ENCODE measurements around the gene UBASH3A. TPM values are rescaled to one million over a fixed set of nuclear protein-coding genes. Genes with fewer than 3 reads are reported as not detected.

UBASH3A gene
- total RNA-seq, 3 donors from 2014 or later, result 0.60 to 2.5 (median 1.8) TPM

- DNase-seq (peak in 1 of 3 donors; percentile 43), ATAC-seq (no peak)
- no peaks in the 10 kb centered on the region for H3K9me3 ChIP-seq
- peaks cover 18% of the 10 kb centered on the region for H3K4me1 ChIP-seq (ENCODE audit: low read depth)
- no peak overlapping the region for H3K4me3 ChIP-seq
- no peaks in the 10 kb centered on the region for H3K36me3 ChIP-seq (ENCODE audit: low read depth)
- intact Hi-C loops (cut with DNase I, micrococcal nuclease), result no loop called here
- TF ChIP-seq, protein P1, sequence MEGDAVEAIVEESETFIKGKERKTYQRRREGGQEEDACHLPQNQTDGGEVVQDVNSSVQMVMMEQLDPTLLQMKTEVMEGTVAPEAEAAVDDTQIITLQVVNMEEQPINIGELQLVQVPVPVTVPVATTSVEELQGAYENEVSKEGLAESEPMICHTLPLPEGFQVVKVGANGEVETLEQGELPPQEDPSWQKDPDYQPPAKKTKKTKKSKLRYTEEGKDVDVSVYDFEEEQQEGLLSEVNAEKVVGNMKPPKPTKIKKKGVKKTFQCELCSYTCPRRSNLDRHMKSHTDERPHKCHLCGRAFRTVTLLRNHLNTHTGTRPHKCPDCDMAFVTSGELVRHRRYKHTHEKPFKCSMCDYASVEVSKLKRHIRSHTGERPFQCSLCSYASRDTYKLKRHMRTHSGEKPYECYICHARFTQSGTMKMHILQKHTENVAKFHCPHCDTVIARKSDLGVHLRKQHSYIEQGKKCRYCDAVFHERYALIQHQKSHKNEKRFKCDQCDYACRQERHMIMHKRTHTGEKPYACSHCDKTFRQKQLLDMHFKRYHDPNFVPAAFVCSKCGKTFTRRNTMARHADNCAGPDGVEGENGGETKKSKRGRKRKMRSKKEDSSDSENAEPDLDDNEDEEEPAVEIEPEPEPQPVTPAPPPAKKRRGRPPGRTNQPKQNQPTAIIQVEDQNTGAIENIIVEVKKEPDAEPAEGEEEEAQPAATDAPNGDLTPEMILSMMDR (IDR thresholded peaks at IDR 0.05), result no peak
These were observed 39.3 kb upstream of the UBASH3A start for GRCh38 chr21:42364304-42364865.

- TF ChIP-seq, protein P1 (IDR thresholded peaks at IDR 0.05), result no peak
- Histone ChIP-seq H3K4me3 (no peak overlapping the region), H3K9me3 (no peaks in the 10 kb centered on the region), H3K4me1 (ENCODE audit: low read depth) (peaks cover 18% of the 10 kb centered on the region), H3K36me3 (ENCODE audit: low read depth) (no peaks in the 10 kb centered on the region)
- ATAC-seq (no peak), DNase-seq (peak in 1 of 3 donors; percentile 16)
- intact Hi-C loops (cut with DNase I, micrococcal nuclease), result no loop called here
These were observed 37.9 kb upstream of the UBASH3A start for GRCh38 chr21:42365770-42366169.

DNA sequence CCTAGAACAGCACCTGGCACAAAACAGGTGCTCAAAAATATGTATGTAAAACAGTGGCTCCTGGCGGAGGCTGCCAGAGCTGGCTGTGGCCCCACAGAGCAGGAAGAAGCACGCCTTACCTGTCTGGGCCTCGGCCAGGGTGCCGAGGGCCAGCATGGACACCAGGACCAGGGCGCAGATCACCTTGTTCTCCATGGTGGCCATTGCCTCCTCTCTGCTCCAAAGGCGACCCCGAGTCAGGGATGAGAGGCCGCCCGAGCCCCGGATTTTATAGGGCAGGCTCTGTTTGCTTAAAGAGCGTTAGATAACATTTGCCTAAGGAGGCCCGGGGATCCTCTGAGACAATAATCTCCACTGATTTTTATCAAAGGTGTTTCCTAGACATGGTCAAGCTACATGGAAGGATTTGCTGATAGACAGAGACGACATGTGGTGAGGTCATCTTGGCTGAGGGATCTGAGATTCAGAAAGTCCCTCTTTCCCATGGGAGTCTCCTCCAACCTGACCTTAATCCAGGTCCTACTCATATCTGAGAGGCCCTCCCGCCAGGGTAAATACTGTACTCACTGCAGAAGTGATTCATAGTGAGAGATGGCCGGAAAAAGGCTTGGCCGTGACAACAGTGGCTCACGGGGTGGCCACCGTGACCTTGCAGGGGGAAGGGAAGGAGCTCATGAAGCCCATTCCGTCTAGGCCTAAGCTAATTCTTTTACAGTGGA lies 37.3 kb upstream of the UBASH3A start, which contains the start of gene TFF1:
Gene TFF1 (minus strand): TSS at position 244 of the 719 bp plus-strand sequence. CDS start 40 bp downstream, at position 204.
- peak; percentile 63 to 66 (median 64) for DNase-seq
- no peaks in the 10 kb centered on the region for H3K9me3 ChIP-seq
- TF ChIP-seq, protein P1 (IDR thresholded peaks at IDR 0.05), result no peak
- no peaks in the 10 kb centered on the region for H3K36me3 ChIP-seq (ENCODE audit: low read depth)
- H3K4me1 ChIP-seq (ENCODE audit: low read depth), result peaks cover 18% of the 10 kb centered on the region
- peak; percentile 88 for ATAC-seq
- intact Hi-C loops (cut with DNase I, micrococcal nuclease), result no loop called here
- no peak within 1 kb of the TSS for H3K4me3 ChIP-seq

DNA sequence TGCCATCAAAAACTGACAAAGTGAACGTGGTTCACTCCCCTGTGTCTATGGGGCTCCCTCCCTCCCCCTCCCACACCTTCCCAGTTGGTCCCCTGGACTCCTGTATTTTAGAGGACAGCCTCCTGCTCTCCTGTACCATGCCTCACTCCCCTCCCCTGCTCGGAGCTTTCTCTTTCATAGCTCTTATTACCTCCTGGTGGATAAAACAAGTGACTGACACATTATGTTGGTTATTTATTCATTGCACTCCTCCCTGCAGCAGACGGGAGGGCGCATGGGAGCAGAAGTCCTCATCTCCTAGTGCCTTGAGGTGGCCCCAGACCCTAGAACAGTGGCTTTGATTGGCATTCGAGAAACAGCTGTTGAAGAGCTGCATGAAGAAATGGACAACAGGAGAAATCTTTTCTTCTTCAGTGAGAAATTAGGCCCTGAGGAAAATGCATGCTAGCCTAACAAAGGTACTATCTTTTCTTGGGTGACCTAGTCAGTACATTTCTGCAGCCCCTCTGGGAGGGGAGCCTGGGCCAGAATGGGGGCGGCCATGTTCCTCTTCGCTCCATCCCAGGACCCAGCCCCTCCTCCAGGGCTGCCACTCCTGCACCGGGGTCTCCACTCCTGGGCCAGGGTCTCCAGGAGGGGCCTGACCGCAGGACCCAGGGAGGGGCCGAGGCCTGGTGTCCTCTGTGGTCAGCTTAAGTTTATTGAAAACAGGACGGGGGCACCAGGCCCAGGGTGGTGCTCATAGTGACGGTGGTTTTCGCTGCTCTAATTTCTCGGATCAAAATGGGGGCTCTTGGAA lies 36.1 kb upstream of the UBASH3A start:
- ATAC-seq, result peak; percentile 54
- DNase-seq, result peak in 1 of 3 donors; percentile 41
- Histone ChIP-seq H3K9me3 (no peaks in the 10 kb centered on the region), H3K36me3 (ENCODE audit: low read depth) (no peaks in the 10 kb centered on the region), H3K4me3 (no peak overlapping the region), H3K4me1 (ENCODE audit: low read depth) (peaks cover 18% of the 10 kb centered on the region)
- intact Hi-C loops (cut with DNase I, micrococcal nuclease), result no loop called here
- TF ChIP-seq, protein P1 (IDR thresholded peaks at IDR 0.05), result no peak

- Histone ChIP-seq H3K4me3 (no peak overlapping the region), H3K36me3 (ENCODE audit: low read depth) (no peaks in the 10 kb centered on the region), H3K4me1 (ENCODE audit: low read depth) (peaks cover 18% of the 10 kb centered on the region), H3K9me3 (no peaks in the 10 kb centered on the region)
- TF ChIP-seq, protein P1 (IDR thresholded peaks at IDR 0.05), result no peak
- intact Hi-C loops (cut with DNase I, micrococcal nuclease), result no loop called here
- ATAC-seq (no peak), DNase-seq (peak in 2 of 3 donors; percentile 33 to 45)
These were observed 33.9 kb upstream of the UBASH3A start for GRCh38 chr21:42369821-42370220.
